NOMO-1 treated with dmso at 0.1 percent for 144 hours (cell line): ENCODE data around the gene SORCS2.

Source experiments
- DNase-seq: peaks from one replicate; lab custom pipeline; 2025; ENCODE audit not compliant: unreplicated experiment; lab: John Stamatoyannopoulos, UW

The SORCS2 gene

GRCh38 chr4:7461230-7461629 is 268.9 kb downstream of the SORCS2 start:
- no peak for DNase-seq

DNA sequence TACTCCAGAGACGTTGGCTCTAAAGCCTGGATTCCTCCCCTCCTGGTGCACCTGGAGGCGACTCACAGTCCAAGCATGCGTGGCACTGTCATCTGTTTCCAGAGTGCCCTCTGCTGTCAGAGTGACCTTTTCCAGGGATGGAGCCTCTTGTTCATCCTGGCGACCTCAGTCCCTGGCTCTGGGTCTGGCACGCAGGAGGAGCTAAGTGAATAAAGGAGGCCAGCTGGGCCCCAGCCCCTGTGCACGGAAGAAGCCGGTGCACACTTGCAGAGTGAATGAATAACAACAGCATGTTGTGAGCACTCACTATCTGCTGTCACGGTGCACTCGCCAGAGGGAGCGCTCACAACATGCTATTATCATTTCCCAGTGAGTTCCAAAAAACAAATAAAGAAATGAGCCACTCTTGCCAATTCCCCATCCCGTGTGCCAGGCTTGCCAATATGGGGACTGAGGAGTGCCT is 270.2 kb downstream of the SORCS2 start:
- no peak for DNase-seq

DNA sequence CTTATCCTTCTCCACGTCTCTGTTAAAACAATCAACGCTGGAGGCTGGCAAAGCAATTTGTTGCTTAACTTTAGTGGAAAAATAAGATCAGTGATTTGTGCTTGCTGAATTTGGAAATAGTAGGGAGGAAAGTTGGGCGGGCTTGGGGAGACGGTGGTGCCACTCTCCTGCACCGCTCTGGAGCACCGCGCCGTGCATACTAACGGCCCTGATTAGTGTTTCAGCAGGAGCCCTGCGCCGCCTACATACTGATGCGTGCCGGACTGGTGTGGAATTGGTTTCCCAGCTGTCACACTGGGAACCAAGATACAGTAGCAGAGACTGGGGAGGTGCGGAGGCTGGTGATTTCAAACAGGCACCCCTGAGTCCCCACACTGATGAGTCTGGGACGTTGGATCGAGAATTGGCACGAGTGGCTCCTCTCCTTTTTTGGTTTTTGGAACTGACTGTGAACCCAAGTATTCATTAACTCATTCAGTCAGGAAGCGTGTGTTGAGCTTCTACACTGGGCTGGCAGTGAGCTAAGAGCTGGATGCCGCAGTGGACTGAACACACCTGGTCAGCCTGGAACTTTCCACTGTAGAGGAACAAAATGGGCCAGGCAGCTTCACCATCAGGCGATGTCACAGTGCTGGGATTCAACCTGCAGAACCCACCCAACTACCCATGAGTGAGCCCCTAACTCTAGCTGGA is 271.4 kb downstream of the SORCS2 start:
- no peak for DNase-seq

GRCh38 chr4:7464259-7464655 is 271.9 kb downstream of the SORCS2 start:
- DNase-seq, result no peak

GRCh38 chr4:7465017-7465416 is 272.7 kb downstream of the SORCS2 start:
- DNase-seq, result no peak

GRCh38 chr4:7466215-7466614 is 273.9 kb downstream of the SORCS2 start:
- DNase-seq, result no peak

DNA sequence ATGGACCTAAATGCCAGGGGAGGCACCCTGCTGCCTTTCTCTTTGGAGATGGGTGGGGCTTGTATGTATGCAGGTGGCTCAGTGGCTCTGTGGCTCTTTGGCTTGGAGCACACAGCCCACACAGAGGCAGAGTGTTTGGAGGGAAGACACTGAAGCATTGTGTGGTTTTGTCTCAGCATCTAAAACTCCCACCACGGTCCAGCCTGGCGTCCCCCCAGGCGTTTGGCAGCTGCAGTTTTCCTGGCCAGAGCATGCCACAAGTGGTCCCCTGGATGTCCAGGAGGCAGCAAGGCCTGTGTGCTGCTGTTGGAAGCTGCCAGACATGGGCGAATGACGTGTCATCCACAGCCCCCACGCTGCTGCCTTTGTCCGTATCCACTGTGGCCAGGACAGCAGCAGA is 274.6 kb downstream of the SORCS2 start:
- DNase-seq, result no peak

DNA sequence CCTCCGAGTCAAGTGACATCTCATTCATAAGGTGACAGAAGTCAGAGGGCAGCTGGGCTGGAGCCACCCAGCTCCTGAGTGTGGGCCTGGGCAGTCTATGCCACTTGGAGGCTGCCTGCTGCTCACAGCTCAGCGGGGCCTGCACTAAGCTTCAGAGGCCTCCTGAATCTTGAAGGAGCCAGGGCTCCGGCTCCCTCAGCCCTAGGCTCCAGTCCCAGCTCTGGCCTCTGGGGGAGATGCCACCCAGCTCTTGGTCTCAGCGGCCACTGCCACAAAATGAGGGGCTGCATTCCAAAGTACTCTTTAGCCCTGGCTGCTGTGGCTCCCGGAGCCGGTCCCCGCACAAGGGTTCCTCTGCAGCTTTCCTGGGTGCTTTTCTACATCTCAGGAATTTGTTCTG is 275.1 kb downstream of the SORCS2 start:
- no peak for DNase-seq

GRCh38 chr4:7469023-7469422 is 276.7 kb downstream of the SORCS2 start:
- no peak for DNase-seq

DNA sequence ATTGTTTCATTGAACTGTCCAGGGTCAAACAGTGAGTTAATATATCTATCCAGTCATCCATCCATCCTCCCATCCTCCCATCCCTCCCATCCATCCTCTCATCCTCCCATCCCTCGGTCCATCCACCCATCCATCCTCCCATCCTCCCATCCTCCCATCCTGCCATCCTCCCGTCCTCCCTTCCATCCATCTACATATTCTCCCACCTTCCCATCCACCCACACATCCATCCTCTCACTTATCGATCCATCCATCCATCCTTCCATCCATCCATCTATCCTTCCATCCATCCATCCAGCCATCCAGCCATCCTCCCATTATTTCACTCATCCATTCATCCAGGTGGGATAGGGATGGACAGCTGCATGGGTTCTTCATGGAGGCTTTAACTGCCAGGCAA is 277.8 kb downstream of the SORCS2 start:
- DNase-seq, result no peak

GRCh38 chr4:7470522-7471128 is 278.3 kb downstream of the SORCS2 start:
- DNase-seq, result no peak

DNA sequence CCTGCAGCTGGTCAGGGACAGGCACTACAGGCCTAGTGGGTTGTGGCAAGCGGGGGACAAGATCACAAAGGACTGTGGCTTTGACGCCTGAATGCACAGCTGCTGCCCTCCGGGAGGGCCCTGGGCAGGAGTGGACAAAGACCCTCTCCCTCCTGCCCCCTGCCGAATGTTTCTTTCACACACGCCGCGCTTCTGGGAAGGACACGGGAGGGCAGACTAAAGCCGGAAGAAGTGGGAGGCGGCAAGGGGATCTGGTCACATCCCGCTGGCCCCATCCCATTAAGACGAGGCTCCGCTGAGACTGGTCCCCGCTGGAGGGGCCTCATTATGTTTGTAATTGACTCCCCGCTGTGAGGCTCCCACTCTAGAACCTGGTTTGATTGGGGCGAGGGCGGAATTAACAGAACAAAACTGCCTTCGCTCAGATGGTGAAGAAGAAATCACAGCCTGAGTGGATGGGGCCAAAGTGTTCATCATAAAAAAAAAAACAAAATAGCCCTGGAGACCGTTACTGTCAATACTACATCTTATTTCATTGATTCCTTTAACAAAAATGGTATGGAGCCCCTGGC is 280.2 kb downstream of the SORCS2 start:
- DNase-seq, result no peak

GRCh38 chr4:7473081-7473480 is 280.7 kb downstream of the SORCS2 start:
- no peak for DNase-seq

DNA sequence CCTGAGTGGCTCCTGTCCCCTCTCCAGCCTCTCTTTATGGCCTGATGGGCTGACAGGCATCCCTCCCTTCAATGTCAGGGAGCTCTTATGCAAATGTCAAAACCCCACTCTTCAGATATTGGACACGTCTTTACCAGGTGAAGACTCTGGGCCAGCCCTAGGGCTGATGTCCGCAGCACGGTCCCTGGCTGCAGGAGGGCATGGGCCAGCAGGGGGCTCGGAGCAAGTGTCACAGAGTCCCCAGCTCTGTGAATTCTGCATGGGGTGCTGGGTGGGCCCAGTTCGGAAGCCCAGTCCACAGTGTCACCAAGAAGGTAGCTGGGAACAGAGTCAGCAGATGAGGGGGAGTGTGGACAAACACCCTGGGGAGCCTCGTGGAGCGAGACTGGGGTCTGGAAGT is 282.0 kb downstream of the SORCS2 start:
- DNase-seq, result no peak

DNA sequence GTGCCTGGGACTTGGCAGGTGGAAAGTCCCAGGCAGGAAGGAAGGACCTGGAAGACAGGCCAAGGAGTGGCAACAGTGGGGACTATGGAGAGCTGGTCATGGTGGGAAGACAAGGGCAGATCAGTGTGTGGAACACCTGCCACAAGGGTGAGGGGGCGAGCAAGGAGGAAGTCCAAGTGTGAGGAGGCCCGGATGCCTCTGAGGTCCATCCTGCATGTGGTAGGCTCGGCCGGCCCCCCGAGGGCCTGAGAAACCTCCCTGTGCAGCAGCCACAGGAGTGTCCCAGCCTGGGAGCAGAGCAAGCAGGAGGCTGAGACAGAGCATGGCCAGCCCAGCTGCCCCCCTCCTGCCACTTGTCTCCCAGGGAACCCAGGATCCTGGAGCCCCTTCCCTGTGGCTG is 282.9 kb downstream of the SORCS2 start:
- no peak for DNase-seq

- no peak for DNase-seq
Observed at GRCh38 chr4:7476820-7477219, 284.5 kb downstream of the SORCS2 start.

DNA sequence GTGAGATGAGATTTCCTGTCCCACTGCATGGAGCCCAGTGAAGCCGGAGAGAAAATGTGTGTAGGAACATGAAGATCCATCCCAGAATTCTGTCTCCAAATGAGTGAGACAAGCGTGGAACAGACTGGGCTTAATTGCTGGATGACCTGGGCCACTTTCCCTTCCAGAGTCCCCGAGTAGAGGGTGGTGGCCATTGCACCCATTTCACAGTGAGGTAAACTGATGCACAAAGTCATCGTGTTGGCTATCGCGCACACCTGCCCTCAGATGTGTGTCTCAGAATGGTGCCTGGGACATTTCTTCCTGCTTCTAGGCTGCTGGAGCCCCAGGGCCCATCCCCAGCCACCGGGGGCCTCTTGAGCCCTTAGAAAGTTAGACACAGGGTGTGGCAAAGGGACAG is 285.4 kb downstream of the SORCS2 start:
- DNase-seq, result no peak

DNA sequence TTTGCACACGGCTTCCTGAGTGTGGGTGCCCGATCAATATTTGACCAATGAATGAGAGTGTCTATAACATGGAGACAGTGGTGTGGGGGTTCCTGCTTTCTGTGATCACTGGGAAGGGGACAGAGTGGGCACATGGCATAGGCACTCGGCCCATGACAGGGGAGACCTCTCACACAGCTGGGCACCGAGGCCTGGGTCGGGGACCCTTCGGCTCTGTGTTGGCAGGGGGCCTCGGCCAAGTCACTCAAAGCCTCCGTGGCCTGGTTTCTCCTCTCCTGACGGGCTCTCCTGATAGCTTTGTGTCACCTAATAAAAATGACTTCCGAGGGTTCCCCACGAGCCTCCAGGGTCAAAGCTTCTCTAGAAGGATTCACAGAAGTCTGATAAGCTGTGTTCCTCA is 286.3 kb downstream of the SORCS2 start:
- no peak for DNase-seq

GRCh38 chr4:7480423-7480822 is 288.1 kb downstream of the SORCS2 start:
- DNase-seq, result no peak

- no peak for DNase-seq
Observed at GRCh38 chr4:7481227-7481626, 288.9 kb downstream of the SORCS2 start.

DNA sequence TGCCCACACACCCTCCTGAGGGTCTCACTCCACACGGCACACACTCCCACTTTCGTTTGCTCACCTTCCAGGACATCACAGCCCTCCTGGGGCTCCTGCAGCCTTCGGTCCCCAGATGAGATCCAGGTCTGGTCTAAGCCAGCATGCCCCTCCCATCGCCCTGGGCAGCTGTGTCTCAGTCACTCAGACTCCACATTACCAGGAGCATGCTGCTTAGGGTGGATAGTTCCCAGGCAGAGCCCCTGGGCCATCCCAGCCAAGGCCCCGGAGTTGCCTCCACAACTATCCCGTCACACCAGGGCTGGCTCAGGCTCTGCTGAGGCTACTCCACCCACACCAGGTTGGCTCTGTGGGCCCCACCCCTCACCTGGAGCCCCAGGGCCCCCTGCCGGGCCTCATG is 292.8 kb downstream of the SORCS2 start:
- DNase-seq, result no peak

- DNase-seq, result no peak
Observed at GRCh38 chr4:7486101-7486500, 293.8 kb downstream of the SORCS2 start.

GRCh38 chr4:7487502-7487901 is 295.2 kb downstream of the SORCS2 start:
- no peak for DNase-seq
